ENCODE data around the gene KCNQ1OT1.

Gene KCNQ1OT1

DNA sequence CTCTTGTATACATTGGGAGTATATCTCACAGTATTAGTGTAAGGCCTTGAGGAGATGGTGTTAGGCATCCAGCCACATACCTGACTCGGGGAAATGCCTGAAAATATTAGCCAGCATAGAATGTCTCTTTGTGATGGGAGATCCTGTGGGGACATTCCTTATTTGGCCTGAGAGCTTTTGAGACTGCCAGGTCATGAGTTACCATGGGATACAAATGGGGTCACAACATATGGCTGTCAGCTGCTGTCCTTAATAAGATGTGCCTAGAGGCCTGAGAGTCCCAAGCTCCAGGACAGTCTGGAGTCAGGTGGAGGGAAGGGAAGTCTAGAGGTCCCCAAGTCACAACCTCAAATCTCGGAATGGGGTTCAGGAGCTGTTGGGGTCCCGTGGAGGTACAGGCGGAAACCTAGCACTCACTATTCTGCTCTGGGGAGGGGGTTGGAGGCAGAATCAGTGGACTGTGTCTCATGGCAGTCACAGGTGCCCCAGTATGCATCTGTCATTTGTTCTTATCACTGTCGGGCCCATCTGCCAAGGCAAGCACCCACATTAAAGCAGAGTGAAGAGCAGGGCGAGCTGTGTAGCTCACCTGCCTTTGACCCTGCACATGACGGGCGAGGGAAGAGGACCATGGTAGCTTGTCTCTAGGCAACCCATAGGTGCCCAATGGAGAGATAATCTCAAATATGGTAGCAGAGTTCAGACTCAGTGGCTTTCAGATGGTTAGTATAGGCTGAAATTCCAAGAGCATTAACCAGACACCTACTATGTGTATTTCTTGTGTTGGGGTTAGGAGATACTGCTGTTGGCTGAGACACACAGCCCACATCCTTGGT, 29.9 kb downstream of the KCNQ1OT1 start:
- DNase-seq (ENCODE audit: low read depth, low spot score), result no peak

DNA sequence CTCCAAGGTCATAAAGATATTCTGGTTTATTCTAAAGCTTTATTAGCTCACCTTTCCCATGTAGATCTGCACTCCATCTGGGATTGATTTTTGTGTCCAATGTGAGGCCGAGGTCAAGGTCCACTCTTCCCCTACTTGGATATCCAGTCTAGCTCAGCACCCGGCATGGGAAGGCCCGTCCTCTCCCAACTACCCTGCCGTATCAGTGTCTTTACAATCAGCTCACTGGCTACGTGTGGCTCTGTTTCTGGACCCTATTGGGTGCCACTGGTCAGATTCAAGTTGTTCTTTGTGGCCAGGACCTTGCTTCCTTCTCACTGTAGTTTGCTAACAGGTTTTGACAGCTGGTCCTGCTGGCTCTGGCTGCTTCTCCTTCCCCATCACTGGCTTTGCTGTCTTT, 30.9 kb downstream of the KCNQ1OT1 start:
- DNase-seq (ENCODE audit: low read depth, low spot score), result no peak

DNA sequence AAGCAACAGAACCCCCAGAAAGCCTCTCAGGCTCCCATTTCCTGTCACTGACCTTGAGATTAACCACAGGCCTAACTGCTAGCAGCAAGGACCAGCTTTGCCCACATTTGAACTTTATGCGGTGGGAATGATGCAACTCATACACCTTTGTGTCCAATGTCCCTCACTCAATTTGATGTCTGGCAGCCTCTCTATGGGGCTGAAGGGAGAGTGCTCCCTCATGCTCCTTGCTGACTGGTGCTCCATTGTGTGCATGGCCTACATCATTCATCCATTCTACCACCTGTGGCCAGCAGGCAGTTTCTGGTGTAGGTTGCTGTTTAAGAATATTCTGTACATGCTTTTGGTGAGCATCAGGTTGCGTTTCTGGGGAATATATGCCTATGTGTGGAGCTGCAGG, 31.9 kb downstream of the KCNQ1OT1 start:
- no peak for DNase-seq (ENCODE audit: low read depth, low spot score)

DNA sequence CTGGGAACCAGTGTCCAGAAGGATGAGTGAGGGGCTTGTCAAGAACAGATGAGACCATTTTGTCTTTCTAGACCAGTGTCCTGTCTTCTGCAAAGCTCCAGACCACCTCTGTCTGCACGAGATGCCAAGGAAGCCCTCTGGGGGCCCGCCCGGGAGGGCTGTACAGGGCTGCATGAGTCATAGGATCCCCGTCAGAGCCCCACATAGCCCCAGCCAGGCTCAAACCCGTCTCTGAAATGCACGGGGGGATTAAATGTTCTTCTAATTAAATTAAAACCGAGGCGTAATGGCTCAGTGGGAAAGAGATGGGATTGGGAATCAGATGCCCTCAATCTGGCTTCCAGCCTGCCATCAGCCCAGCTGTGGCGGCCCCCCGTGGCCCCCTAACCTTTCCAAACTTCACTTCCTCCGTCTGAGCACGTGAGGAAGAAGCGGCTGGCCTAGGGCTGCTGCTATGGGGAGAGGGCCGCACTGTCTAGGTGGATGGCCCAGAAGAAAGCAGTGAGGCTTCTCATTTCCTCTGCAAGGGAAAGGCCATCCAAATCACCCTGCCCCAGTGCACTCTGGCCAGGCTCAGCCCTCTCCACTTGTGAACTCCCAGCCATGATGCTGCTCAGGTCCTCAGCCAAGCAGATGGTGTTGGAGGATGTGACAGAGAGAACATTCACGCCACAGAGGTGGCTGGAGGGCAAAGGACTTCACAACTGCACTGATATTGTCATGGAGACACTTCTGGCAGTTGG, 32.8 kb downstream of the KCNQ1OT1 start:
- no peak for DNase-seq (ENCODE audit: low read depth, low spot score)

DNA sequence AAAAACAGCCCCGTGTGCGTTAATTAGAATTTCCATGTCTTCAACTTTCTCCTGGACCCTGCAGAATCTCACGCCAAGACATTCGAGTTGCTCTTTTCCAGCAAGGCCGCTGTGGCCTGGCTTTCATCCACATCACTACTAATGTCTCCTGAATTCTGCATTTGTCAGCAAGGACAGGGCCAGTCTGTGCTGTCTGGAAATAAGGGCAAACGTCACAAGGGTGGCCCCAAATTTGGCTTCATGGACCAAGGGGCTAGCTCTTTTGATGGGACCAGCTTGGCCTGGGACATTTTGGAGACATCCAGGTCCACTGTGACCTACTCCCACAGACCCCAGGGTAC, 33.4 kb downstream of the KCNQ1OT1 start:
- DNase-seq (ENCODE audit: low read depth, low spot score), result no peak

DNA sequence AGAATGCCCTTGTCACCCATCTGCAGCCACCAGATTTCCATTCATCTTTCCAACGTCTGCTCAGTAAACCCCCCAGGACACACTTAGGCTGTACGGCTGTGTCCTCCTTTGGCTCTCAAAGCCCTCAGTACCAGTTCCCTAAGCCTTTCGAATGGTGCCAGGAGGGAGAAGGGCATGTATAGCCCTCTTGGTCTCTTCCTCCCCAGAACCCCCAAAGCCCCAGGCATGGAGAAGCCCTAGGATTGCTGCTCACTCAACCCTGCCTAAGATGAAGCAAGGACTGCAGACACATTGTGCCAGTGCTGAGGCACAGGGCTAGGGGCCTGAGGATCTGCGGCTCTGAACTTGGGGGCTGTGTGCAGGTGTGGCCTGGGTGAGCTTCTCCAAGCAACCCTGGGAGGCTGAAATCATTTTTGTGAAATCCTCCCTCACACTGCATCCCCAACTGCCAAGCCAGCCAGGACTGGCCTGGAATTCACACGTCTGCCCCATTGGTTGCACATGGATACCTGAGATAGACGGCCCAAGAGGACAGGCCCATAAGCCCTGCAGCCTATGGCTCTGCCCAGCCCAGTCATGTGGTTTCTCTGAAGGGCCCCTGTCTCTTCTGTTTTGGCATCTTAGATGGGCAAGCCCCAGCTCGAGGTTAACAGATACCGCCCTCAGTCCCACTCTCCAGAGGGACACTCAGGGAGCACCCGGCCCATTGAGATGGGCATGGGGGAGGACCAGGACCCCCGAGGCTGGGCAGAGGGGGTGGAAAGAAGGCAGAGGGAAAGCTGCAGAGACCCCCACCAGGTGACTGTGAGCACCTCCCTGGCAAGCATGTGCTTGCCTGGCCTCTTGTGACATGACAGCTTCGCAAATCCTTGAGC, 34.0 kb downstream of the KCNQ1OT1 start:
- DNase-seq (ENCODE audit: low read depth, low spot score), result no peak

DNA sequence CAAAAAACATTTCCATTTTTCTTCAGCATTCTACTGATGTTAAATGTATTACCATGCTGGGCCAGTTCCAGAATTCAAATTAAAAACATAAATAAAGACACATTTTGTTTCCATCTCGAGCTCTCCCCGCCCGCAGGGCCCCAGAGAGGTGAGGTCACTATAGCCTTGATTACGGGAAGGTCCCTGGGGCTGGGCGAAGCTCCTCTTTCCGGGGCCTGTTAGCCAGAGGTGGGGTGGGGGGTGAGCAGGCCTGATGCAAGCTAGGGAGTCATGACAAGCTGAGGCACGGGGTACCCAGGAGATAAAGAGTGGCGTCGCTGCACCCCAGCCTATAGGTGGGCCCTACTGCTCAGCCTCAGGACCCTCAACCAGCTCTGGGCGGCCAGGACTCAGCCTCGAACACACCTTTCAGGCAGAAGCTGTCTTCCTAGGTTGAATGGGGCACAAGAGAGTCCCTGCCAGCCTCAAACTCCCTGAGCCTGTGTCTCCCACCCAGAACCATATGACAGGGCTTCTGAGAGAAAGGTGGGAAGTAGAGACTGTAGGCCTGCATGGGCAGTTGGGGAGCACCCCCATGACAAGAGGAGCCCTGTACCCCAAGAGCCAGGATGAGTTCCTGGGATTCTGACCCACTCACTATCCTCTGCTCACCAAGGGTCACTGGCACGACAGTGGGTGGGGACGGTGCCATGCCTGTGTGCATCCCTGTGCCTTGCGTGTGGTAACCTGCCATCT, 34.8 kb downstream of the KCNQ1OT1 start:
- DNase-seq (ENCODE audit: low read depth, low spot score), result no peak

DNA sequence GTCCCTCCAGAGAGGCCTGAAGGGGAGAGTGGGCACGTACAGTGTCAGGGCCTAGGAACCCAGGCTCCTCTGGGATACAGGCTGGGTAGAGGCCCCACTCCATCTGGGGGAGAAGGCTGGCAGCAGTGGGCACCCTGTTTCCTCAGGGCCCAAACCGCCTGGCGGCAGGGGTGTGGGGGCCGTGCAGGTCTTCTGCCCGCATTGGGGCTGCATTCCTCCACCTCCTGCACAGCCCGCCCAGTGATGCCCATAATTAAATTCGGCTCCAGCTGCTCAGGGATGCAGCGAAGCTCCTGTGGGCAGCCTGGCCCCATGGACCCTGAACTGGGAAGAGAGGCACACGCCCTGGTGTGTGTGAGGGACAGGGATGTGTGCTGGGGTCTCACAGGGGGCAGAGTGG, 35.4 kb downstream of the KCNQ1OT1 start:
- DNase-seq (ENCODE audit: low read depth, low spot score), result no peak

DNA sequence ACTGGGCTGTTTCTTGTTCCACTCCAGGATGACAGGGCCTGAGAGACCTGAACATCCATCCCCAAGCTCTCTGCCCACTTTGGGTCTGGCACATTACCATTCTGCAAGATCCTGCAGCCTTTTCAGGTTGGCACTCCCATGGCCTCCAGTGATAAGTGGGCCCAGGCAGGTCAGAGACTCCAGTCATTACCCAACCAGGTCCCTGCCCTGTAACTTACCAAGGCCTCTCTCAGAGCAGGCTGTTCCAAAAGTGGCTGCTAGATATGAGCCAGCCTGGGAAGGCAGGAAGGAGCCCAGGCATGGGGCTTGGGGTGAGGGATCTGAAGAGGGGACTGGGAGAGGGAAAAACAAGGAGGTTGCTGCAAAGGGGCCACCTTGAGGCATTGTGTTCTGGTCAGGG, 35.9 kb downstream of the KCNQ1OT1 start:
- no peak for DNase-seq (ENCODE audit: low read depth, low spot score)

DNA sequence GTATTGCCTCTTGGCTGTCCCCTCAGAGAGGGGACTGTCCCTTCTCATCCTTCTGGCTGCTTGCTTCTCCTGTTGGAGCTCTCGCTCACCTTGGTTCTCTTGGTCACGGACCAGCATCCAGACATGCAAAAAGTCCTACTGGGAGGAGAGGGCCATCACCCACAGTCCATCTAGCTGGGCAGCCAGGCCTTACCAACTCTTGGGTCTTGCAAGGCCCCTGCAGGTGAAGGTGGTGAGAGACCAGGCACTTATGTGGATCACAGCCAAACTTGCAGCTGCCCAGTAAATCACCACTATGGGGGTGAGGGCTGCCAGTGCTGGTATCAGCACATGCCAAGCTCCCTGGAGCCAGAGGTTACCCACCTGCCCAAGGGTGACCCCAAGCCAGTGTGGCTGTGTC, 36.3 kb downstream of the KCNQ1OT1 start:
- DNase-seq (ENCODE audit: low read depth, low spot score), result no peak

DNA sequence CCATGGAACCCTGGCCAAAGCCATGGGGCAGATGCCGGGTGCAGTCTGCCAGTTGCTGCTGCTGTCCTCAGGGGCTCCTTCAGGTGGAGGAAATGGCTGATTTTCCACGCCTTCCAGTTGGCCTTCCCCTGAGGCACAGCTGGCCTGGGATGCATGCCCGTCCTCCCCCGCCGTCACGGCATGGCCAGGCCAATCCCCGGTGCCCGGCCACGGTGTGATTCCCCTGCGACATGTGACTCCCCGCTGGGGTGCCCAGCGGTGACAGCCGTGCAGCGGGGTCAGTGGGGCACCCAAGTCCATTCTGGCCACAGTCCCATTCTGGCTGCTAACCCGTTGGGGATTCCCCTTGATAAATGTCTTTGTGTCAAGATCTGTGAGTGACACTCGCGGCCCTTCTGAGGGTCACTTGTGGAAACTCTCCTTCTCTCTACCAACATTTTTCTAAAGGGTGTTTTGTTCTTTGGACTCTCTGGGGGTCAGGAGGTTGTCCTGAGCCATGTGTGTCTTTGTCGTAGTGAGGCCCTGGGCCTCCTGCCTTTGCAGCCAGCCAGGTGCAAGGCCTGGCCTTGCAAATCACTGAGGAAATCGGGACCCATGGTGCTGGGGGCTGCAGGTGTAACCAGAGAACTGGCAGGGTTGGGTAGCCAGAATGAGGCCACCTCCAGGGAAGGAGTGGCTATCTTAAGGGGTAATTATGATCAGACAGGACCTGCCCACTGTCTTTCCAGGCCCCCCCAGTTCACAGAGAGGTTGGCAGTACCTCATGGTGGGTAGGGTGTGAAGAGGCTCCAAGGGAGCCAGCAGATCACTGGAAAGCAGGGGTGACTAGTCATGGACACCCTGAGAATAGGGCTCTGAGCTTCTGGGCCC, 37.1 kb downstream of the KCNQ1OT1 start:
- no peak for DNase-seq (ENCODE audit: low read depth, low spot score)

DNA sequence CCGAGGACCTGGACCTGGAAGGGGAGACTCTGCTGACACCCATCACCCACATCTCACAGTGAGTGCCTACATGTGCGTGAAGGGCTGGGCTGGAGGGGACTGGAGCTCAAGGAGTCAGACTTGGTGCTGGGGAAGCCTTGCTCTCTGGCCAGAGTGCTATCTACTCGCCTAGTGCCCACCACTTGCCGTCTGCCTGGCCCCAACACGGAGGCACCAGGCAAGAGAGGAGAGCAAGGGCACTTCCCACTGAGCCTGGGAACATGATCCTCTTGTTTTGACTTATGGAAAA, 37.8 kb downstream of the KCNQ1OT1 start:
- DNase-seq (ENCODE audit: low read depth, low spot score), result no peak

DNA sequence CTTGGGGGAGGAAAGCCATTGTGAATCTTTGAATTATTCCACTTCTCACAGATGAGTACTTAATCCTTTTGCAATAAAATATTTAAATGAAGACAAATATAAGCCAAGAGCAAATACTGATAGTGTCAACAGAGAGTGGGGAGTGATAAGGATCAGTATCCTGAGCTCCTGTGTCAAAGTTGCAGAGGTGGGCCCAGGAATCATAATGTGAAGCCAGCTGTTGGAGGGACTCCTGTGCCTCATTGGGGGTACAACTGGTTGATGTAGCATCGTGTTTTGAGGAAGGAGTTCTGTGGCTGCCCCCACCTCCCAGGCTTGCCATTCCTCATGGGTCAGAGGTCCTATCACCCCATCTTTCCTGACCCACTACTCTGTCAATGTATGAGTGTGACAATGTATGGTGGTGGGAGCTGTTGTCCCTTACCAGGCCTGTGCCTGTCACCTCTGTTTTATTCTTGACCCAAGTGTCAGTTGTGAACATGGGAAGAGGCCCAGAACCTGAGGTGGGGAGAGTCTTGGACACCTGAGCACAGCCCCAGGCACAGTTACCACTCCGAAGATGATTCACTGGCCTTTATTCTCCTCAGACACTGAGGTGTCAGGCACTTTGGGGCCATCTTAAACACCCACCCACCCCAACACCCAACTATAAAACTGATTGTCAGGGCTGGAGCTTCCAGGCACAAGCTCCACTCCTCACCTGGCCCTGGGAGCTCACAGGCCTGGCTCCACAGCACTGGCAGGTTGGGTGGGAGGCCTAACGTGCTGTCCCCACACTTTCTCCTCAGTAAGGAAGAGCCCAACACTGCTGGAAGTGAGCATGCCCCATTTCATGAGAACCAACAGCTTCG, 38.4 kb downstream of the KCNQ1OT1 start:
- no peak for DNase-seq (ENCODE audit: low read depth, low spot score)

DNA sequence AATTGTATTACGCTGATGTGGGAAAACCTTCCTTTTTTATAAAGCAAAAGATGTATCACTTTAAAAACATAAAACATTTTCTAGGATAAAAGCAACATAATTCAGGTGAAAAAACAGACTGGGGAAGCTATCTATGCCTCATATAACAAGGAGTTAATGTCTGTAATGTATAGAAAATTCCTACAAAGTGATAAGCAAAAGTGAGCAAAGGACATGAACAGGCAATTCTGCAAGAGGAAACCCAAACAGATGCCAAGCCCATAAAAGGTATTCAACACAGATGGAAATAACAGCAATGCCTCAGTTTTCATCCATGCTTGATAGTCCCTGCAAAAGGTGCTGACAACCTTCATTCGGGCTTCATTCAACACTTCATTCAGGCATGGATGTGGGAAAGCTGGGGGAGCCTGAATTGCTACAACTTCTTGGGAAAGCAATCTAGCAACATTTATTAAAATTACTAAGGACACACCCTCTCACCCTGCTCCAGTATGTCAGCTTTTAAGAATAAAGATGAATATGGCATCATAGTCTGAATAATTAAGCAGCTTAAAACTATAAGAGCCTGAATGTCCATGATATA, 39.3 kb downstream of the KCNQ1OT1 start:
- DNase-seq (ENCODE audit: low read depth, low spot score), result no peak

DNA sequence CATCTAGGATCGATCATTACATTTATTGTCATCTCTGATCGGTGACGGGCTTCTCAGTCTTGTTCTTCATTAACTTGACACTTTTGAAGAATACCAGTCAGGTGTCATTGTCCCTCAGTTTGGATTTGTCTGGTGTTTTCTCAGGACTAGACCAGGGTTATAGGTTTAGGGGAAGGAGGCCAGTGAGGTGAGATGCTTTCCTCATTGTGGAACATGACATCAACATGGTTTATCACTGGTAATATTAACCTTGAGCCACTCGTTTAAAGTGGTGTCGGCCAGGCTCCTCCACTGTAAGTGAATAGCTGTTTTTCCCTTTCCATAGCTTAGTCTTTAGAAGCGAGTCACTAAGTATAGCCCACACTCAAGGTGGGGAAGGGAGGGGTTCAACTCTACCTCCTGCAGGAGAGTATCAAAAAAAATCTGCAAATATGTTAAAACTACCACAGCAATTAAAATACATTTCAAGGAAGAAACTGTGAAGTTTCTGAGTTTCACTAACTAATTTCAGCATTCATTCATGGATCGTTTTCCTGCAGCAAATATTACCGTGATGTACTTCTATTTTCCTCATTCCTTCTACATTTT, 42.0 kb downstream of the KCNQ1OT1 start:
- DNase-seq (ENCODE audit: low read depth, low spot score), result no peak

DNA sequence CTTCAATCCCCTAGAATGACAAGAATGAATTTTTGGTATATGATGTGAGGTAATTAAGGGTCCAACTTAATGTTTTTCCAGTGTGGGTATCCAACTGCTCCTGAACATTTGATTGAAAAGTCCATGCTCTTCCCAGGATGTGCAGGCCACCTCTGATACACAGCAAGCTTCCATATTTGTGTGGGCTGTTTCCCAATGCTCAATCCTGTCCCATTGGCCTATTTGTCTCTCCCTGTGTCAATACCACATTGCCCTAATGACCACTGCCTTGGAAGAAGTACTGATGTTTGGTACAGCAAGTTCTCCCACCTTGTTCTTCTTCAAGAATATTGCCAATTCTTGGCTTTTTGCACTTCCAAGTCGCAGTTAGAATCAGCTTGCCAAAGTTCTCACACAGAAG, 42.9 kb downstream of the KCNQ1OT1 start:
- DNase-seq (ENCODE audit: low read depth, low spot score), result no peak

DNA sequence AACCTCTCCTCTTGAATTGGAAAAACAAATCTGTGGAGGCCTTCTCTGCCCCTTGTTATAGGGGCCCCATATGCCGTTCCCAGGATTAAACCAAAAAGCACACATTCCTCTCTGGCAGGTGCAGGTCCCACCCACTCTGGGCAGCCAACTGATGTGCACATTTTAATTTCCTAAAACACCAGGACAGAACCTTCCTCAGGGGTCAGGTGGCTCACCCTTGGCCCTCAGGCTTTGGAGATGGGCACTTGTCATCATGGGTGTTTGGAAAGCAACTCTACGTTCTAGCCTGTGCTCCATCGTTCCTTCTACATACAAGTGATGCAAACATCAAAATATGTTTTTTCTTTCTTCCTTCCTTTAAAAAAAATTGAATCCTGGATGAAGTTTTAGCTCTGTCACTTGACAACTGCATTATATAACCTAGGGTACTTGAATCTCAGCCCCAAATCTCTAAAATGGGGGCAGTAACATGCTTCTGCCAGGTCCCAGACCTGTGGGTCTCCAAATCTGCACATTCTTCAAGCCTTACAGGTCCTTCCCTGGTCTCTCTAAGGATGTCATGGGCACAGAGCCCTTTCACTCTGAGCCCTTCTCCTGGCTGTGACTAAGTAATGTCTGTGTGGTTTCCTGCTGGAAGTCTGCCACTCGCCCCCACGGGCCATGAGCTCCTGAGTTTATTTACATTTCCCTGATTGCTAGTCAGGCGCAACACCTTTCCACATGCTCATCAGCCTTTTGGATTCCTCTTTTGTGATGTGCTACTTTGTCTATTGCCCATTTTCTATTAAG, 43.8 kb downstream of the KCNQ1OT1 start:
- no peak for DNase-seq (ENCODE audit: low read depth, low spot score)

DNA sequence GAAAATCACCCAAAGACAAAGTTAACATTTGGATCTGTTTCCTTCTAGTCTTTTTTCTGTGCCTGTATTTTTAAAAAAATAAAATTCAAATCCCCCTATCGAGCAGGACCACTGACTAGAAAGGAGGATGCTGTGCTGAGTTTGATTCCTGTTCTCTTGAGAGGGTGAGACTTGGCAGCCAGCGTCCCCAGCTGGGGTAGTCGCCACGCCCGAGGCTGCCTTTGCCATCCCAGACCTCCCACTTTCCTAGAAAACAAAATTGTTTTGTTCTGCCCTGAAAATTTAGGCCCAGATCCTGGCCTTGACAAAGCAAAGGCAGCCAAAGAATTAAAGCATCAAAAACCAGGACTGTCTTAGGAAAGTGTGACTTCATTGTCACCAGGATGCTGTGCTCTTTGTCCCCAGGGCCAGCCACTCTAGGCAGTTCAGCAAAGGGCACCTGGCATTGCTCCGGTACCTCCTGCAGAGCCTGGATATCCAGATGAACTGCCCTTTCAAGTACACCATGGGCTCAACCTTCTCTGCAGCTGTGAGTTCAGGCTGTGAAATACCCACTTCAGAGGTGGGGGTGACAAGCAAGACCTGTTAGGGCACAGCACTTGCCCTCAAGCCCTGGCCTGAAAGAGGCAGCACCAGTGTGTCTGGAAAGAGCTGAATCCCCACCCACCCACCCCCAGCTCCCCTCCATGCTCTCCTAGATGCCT, 44.6 kb downstream of the KCNQ1OT1 start:
- DNase-seq (ENCODE audit: low read depth, low spot score), result no peak

Measured in iPS DF 19.7 (cell line).